ENCODE measurements around the gene IRAK2.
"Not testable (repeated sequence)": the region's sequence is repeated elsewhere in the genome, so short reads cannot be mapped to it uniquely, and the experiment has no call there.

The IRAK2 gene

GRCh38 chr3:10164546-10165393, at the start of gene IRAK2:
IRAK2 (plus strand) TSS chr3:10164919; CDS start chr3:10164955, 36 bp downstream.
- Histone ChIP-seq H3K9ac (ENCODE audit: low read length) (peak within 1 kb of the TSS; percentile 94), H3K4me1 (ENCODE audit: control insufficient read depth, insufficient read depth, low read length) (peaks cover 18% of the 10 kb centered on the region)
- peak; percentile 91 for DNase-seq (ENCODE audit: low read depth)

GRCh38 chr3:10115326-10116137, 49.2 kb upstream of the IRAK2 start, which contains the start of gene BRK1:
BRK1 (plus strand) TSS chr3:10115675; CDS start chr3:10115702, 27 bp downstream.
- Histone ChIP-seq H3K9ac (ENCODE audit: low read length) (peak within 1 kb of the TSS; percentile 94), H3K4me1 (ENCODE audit: control insufficient read depth, insufficient read depth, low read length) (peaks cover 15% of the 10 kb centered on the region), H3K27me3 (replicated peaks; ENCODE audit: control insufficient read depth, insufficient read depth, low read length) (no peaks in the 10 kb centered on the region), H3K9me3 (ENCODE audit: control insufficient read depth, low read length) (no peaks in the 10 kb centered on the region), H3K36me3 (ENCODE audit: control insufficient read depth, insufficient read depth, low read length, severe bottlenecking) (no peaks in the 10 kb centered on the region), H3K4me3 (ENCODE audit: low read length) (peak within 1 kb of the TSS; percentile 99)
- peak; percentile 99 for DNase-seq (ENCODE audit: low read depth)

More at GRCh38 chr3:10164546-10165393, at the start of gene IRAK2:
- Histone ChIP-seq H3K36me3 (ENCODE audit: control insufficient read depth, insufficient read depth, low read length, severe bottlenecking) (no peaks in the 10 kb centered on the region), H3K4me3 (ENCODE audit: low read length) (peak within 1 kb of the TSS; percentile 96), H3K27me3 (replicated peaks; ENCODE audit: control insufficient read depth, insufficient read depth, low read length) (no peaks in the 10 kb centered on the region), H3K9me3 (ENCODE audit: control insufficient read depth, low read length) (no peaks in the 10 kb centered on the region)

- H3K9ac ChIP-seq (ENCODE audit: low read length): peak overlapping the region; percentile 94
- H3K4me1 ChIP-seq (ENCODE audit: control insufficient read depth, insufficient read depth, low read length): peaks cover 15% of the 10 kb centered on the region
- peaks cover 5% of the 10 kb centered on the region for H3K36me3 ChIP-seq (ENCODE audit: control insufficient read depth, insufficient read depth, low read length, severe bottlenecking)
- H3K4me3 ChIP-seq (ENCODE audit: low read length): peak overlapping the region; percentile 99
- H3K9me3 ChIP-seq (ENCODE audit: control insufficient read depth, low read length): no peaks in the 10 kb centered on the region
- H3K27me3 ChIP-seq (replicated peaks; ENCODE audit: control insufficient read depth, insufficient read depth, low read length): no peaks in the 10 kb centered on the region
- no peak for DNase-seq (ENCODE audit: low read depth)
Observed at GRCh38 chr3:10116138-10116460, 48.6 kb upstream of the IRAK2 start.

GRCh38 chr3:10116928-10117327, 47.8 kb upstream of the IRAK2 start:
- Histone ChIP-seq H3K36me3 (ENCODE audit: control insufficient read depth, insufficient read depth, low read length, severe bottlenecking) (peaks cover 9% of the 10 kb centered on the region), H3K9ac (ENCODE audit: low read length) (peak overlapping the region; percentile 94), H3K4me3 (ENCODE audit: low read length) (peak overlapping the region; percentile 99), H3K4me1 (ENCODE audit: control insufficient read depth, insufficient read depth, low read length) (peaks cover 15% of the 10 kb centered on the region), H3K27me3 (replicated peaks; ENCODE audit: control insufficient read depth, insufficient read depth, low read length) (no peaks in the 10 kb centered on the region), H3K9me3 (ENCODE audit: control insufficient read depth, low read length) (no peaks in the 10 kb centered on the region)
- no peak for DNase-seq (ENCODE audit: low read depth)

GRCh38 chr3:10119376-10119775, 45.3 kb upstream of the IRAK2 start:
- peaks cover 16% of the 10 kb centered on the region for H3K36me3 ChIP-seq (ENCODE audit: control insufficient read depth, insufficient read depth, low read length, severe bottlenecking)
- no peaks in the 10 kb centered on the region for H3K9me3 ChIP-seq (ENCODE audit: control insufficient read depth, low read length)
- H3K4me3 ChIP-seq (ENCODE audit: low read length): no peak overlapping the region
- H3K9ac ChIP-seq (ENCODE audit: low read length): no peak overlapping the region
- no peaks in the 10 kb centered on the region for H3K27me3 ChIP-seq (replicated peaks; ENCODE audit: control insufficient read depth, insufficient read depth, low read length)
- no peak for DNase-seq (ENCODE audit: low read depth)
- peaks cover 16% of the 10 kb centered on the region for H3K4me1 ChIP-seq (ENCODE audit: control insufficient read depth, insufficient read depth, low read length)

GRCh38 chr3:10121064-10121463, 43.7 kb upstream of the IRAK2 start:
- Histone ChIP-seq H3K4me3 (ENCODE audit: low read length) (no peak overlapping the region), H3K36me3 (ENCODE audit: control insufficient read depth, insufficient read depth, low read length, severe bottlenecking) (peaks cover 27% of the 10 kb centered on the region), H3K9me3 (ENCODE audit: control insufficient read depth, low read length) (no peaks in the 10 kb centered on the region), H3K9ac (ENCODE audit: low read length) (no peak overlapping the region), H3K4me1 (ENCODE audit: control insufficient read depth, insufficient read depth, low read length) (peaks cover 18% of the 10 kb centered on the region), H3K27me3 (replicated peaks; ENCODE audit: control insufficient read depth, insufficient read depth, low read length) (no peaks in the 10 kb centered on the region)
- DNase-seq (ENCODE audit: low read depth): no peak

- Histone ChIP-seq H3K9ac (ENCODE audit: low read length) (no peak overlapping the region), H3K27me3 (replicated peaks; ENCODE audit: control insufficient read depth, insufficient read depth, low read length) (no peaks in the 10 kb centered on the region), H3K4me3 (ENCODE audit: low read length) (no peak overlapping the region), H3K36me3 (ENCODE audit: control insufficient read depth, insufficient read depth, low read length, severe bottlenecking) (peaks cover 42% of the 10 kb centered on the region), H3K4me1 (ENCODE audit: control insufficient read depth, insufficient read depth, low read length) (peaks cover 4% of the 10 kb centered on the region), H3K9me3 (ENCODE audit: control insufficient read depth, low read length) (no peaks in the 10 kb centered on the region)
- DNase-seq (ENCODE audit: low read depth): no peak
Observed at GRCh38 chr3:10122724-10123123, 42.0 kb upstream of the IRAK2 start.

- H3K27me3 ChIP-seq (replicated peaks; ENCODE audit: control insufficient read depth, insufficient read depth, low read length); DNase-seq (ENCODE audit: low read depth); H3K36me3 ChIP-seq (ENCODE audit: control insufficient read depth, insufficient read depth, low read length, severe bottlenecking); H3K9me3 ChIP-seq (ENCODE audit: control insufficient read depth, low read length); H3K4me1 ChIP-seq (ENCODE audit: control insufficient read depth, insufficient read depth, low read length); H3K9ac ChIP-seq (ENCODE audit: low read length); H3K4me3 ChIP-seq (ENCODE audit: low read length): not testable (repeated sequence)
Observed at GRCh38 chr3:10135872-10136271, 28.8 kb upstream of the IRAK2 start.

GRCh38 chr3:10136426-10137005, 28.2 kb upstream of the IRAK2 start:
- no peaks in the 10 kb centered on the region for H3K27me3 ChIP-seq (replicated peaks; ENCODE audit: control insufficient read depth, insufficient read depth, low read length)
- no peaks in the 10 kb centered on the region for H3K9me3 ChIP-seq (ENCODE audit: control insufficient read depth, low read length)
- H3K4me3 ChIP-seq (ENCODE audit: low read length): no peak overlapping the region
- no peaks in the 10 kb centered on the region for H3K4me1 ChIP-seq (ENCODE audit: control insufficient read depth, insufficient read depth, low read length)
- H3K9ac ChIP-seq (ENCODE audit: low read length): no peak overlapping the region
- no peaks in the 10 kb centered on the region for H3K36me3 ChIP-seq (ENCODE audit: control insufficient read depth, insufficient read depth, low read length, severe bottlenecking)
- DNase-seq (ENCODE audit: low read depth): no peak

GRCh38 chr3:10137178-10137577, 27.5 kb upstream of the IRAK2 start:
- H3K9ac ChIP-seq (ENCODE audit: low read length): no peak overlapping the region
- H3K4me1 ChIP-seq (ENCODE audit: control insufficient read depth, insufficient read depth, low read length): no peaks in the 10 kb centered on the region
- H3K27me3 ChIP-seq (replicated peaks; ENCODE audit: control insufficient read depth, insufficient read depth, low read length): no peaks in the 10 kb centered on the region
- DNase-seq (ENCODE audit: low read depth): no peak
- H3K36me3 ChIP-seq (ENCODE audit: control insufficient read depth, insufficient read depth, low read length, severe bottlenecking): no peaks in the 10 kb centered on the region
- no peak overlapping the region for H3K4me3 ChIP-seq (ENCODE audit: low read length)
- no peaks in the 10 kb centered on the region for H3K9me3 ChIP-seq (ENCODE audit: control insufficient read depth, low read length)

- Histone ChIP-seq H3K4me1 (ENCODE audit: control insufficient read depth, insufficient read depth, low read length) (peaks cover 13% of the 10 kb centered on the region), H3K9ac (ENCODE audit: low read length) (peak overlapping the region; percentile 94), H3K27me3 (replicated peaks; ENCODE audit: control insufficient read depth, insufficient read depth, low read length) (no peaks in the 10 kb centered on the region), H3K9me3 (ENCODE audit: control insufficient read depth, low read length) (no peaks in the 10 kb centered on the region), H3K4me3 (ENCODE audit: low read length) (peak overlapping the region; percentile 90), H3K36me3 (ENCODE audit: control insufficient read depth, insufficient read depth, low read length, severe bottlenecking) (no peaks in the 10 kb centered on the region)
- DNase-seq (ENCODE audit: low read depth): no peak
Observed at GRCh38 chr3:10140996-10141546, 23.6 kb upstream of the IRAK2 start.

Measured in adipocyte (in vitro differentiated cells).